Gastrocnemius medialis (tissue), 4 donors: ENCODE measurements around the gene SH3BP2. TPM values are rescaled to one million over a fixed set of nuclear protein-coding genes. Genes with fewer than 3 reads are reported as not detected.
A peak's percentile ranks its signal among the peaks of the same experiment; 100 is the strongest.

Experiments
- ATAC-seq, 2 donors: fragments of 150-250 bp; one replicate each; pipeline ENCODE4 v1.9.1; 2016
- DNase-seq, 2 donors: peaks; one replicate each; pipeline ENCODE4 v3.0.0-alpha.2; 2019
- H3K27ac ChIP-seq, 4 donors: fragments of 200-600 bp; sonication (generic); 1 replicate in 1 of 4; 2 replicates in 3 of 4; pipeline ENCODE4 v1.5.1; 2016 to 2018; ENCODE audit warnings: mild to moderate bottlenecking in 2 of 4, moderate library complexity in 1 of 4
- H3K27me3 ChIP-seq, 3 donors: fragments of 200-600 bp; sonication (generic) in 2 of 3; 1 replicate in 1 of 3; 2 replicates in 2 of 3; pipeline versions ENCODE4 v1.5.1 to v1.6.0; 2016 to 2019; ENCODE audit warnings: mild to moderate bottlenecking in 1 of 3, moderate library complexity in 1 of 3
- H3K36me3 ChIP-seq, 2 donors: fragments of 200-600 bp; sonication (generic) in 1 of 2; one replicate each; pipeline ENCODE4 v1.5.1; 2017 to 2018
- H3K4me1 ChIP-seq, 2 donors: fragments of 200-600 bp; sonication (generic) in 1 of 2; one replicate each; pipeline ENCODE4 v1.5.1; 2016 to 2017; ENCODE audit warnings: mild to moderate bottlenecking in 2 of 2
- H3K4me3 ChIP-seq, 4 donors: fragments of 200-600 bp; sonication (generic) in 3 of 4; 1 replicate in 1 of 4; 2 replicates in 3 of 4; pipeline ENCODE4 v1.5.1; 2016 to 2019; ENCODE audit warnings: mild to moderate bottlenecking in 2 of 4
- H3K9me3 ChIP-seq, 3 donors: fragments of 200-600 bp; sonication (generic) in 2 of 3; 1 replicate in 1 of 3; 2 replicates in 2 of 3; pipeline ENCODE4 v1.5.1; 2016 to 2019
- CTCF ChIP-seq, 5 experiments: fragments of 450-650 bp in 3 of 5; fragments of 200-600 bp in 2 of 5; sonication (generic) in 2 of 5; IDR thresholded peaks in 4 of 5; conservative IDR thresholded peaks in 1 of 5; 1 replicate in 4 of 5; 2 replicates in 1 of 5; pipeline ENCODE4 v1.5.1; 2016 to 2019; ENCODE audit warnings: antibody characterized with exemption in 5 of 5, mild to moderate bottlenecking in 3 of 5, moderate library complexity in 3 of 5
- POLR2A ChIP-seq, 2 donors: fragments of 450-650 bp; IDR thresholded peaks; one replicate each; pipeline ENCODE4 v1.6.1; 2017; ENCODE audit warnings: antibody characterized with exemption in 2 of 2, mild to moderate bottlenecking in 2 of 2, moderate library complexity in 2 of 2
- in situ Hi-C, 4 donors: fragments of 200-750 bp; cut with MboI; loops; one replicate each; pipeline versions ENCODE4 v1.15.0 to v1.8.0; 2017; ENCODE audit warnings: low sequenced_read_pairs in 4 of 4
- intact Hi-C: fragments of 100-400 bp; cut with DNase I; formaldehyde crosslinking; loops from one replicate; pipeline ENCODE4 v1.15.1; 2023; ENCODE audit warnings: low total_unique reads
- total RNA-seq, 4 donors: library from RNA; depleted of rRNA; stranded (reverse); fragments of >200 nt; gene quantifications; one replicate each; pipeline versions ENCODE4 v1.1.0 to v1.2.3, GENCODE V29; 2016

SH3BP2 gene
- total RNA-seq, 4 donors from 2014 or later = 4.8 to 21.5 (median 12.0) TPM

GRCh38 chr4:2804449-2804972, 11.6 kb downstream of the SH3BP2 start:
- Histone ChIP-seq H3K27ac (no peak overlapping the region), H3K4me3 (no peak overlapping the region), H3K4me1 (peaks cover 54 to 60% of the 10 kb centered on the region in 2 donors), H3K36me3 (no peaks in the 10 kb centered on the region), H3K9me3 (no peaks in the 10 kb centered on the region), H3K27me3 (no peaks in the 10 kb centered on the region)
- DNase-seq (no peak), ATAC-seq (no peak)
- intact Hi-C loops = no loop called here
- in situ Hi-C loops = no loop called here
- TF ChIP-seq POLR2A (IDR thresholded peaks at IDR 0.05) (no peak), CTCF (IDR thresholded peaks at IDR 0.05 in 4 of 5, conservative IDR thresholded peaks at IDR 0.05 in 1 of 5) (no peak)

GRCh38 chr4:2804973-2805501, 12.2 kb downstream of the SH3BP2 start:
- ATAC-seq = no peak
- Histone ChIP-seq H3K36me3 (no peaks in the 10 kb centered on the region), H3K27me3 (no peaks in the 10 kb centered on the region), H3K9me3 (no peaks in the 10 kb centered on the region), H3K4me1 (peaks cover 52 to 57% of the 10 kb centered on the region in 2 donors), H3K4me3 (no peak overlapping the region), H3K27ac (no peak overlapping the region)
- TF ChIP-seq POLR2A (IDR thresholded peaks at IDR 0.05) = no peak
- no peak for TF ChIP-seq CTCF (IDR thresholded peaks at IDR 0.05 in 4 of 5, conservative IDR thresholded peaks at IDR 0.05 in 1 of 5)
- in situ Hi-C loops (no loop called here), intact Hi-C loops (no loop called here)
- no peak for DNase-seq

GRCh38 chr4:2805712-2806389, 13.0 kb downstream of the SH3BP2 start:
- peak overlapping the region in 3 of 4 donors; percentile 43 to 64 (median 55) for H3K27ac ChIP-seq
- H3K36me3 ChIP-seq = no peaks in the 10 kb centered on the region
- no peaks in the 10 kb centered on the region for H3K9me3 ChIP-seq
- DNase-seq (no peak), ATAC-seq (no peak)
- TF ChIP-seq CTCF (IDR thresholded peaks at IDR 0.05 in 4 of 5, conservative IDR thresholded peaks at IDR 0.05 in 1 of 5) (no peak), POLR2A (IDR thresholded peaks at IDR 0.05) (no peak)
- H3K4me3 ChIP-seq = no peak overlapping the region
- peaks cover 50 to 58% of the 10 kb centered on the region in 2 donors for H3K4me1 ChIP-seq
- in situ Hi-C loops (no loop called here), intact Hi-C loops (no loop called here)
- no peaks in the 10 kb centered on the region for H3K27me3 ChIP-seq

- Histone ChIP-seq H3K27ac (peak overlapping the region in 3 of 4 donors; percentile 43 to 64 (median 55)), H3K9me3 (no peaks in the 10 kb centered on the region), H3K36me3 (no peaks in the 10 kb centered on the region), H3K4me1 (peaks cover 50 to 58% of the 10 kb centered on the region in 2 donors), H3K4me3 (no peak overlapping the region), H3K27me3 (no peaks in the 10 kb centered on the region)
- intact Hi-C loops = no loop called here
- in situ Hi-C loops = no loop called here
- ATAC-seq = peak in 1 of 2 donors; percentile 46
- no peak for TF ChIP-seq CTCF (IDR thresholded peaks at IDR 0.05 in 4 of 5, conservative IDR thresholded peaks at IDR 0.05 in 1 of 5)
- no peak for TF ChIP-seq POLR2A (IDR thresholded peaks at IDR 0.05)
- peak; percentile 63 to 68 for DNase-seq
Measured at GRCh38 chr4:2806390-2807355, 13.8 kb downstream of the SH3BP2 start.
